HEK293T (cell line): ENCODE results near the gene ZXDC.

Source experiments
- CTCF ChIA-PET: fragments of 350-600 bp; formaldehyde crosslinking; extraction: SDS; loops from one replicate; lab custom pipeline; 2021; ENCODE audit warnings: antibody characterized with exemption, inconsistent platforms; lab: Yijun Ruan, JAX
- POLR2A ChIA-PET: fragments of 350-600 bp; formaldehyde crosslinking; extraction: SDS; loops from one replicate; lab custom pipeline; 2020; ENCODE audit warnings: antibody characterized with exemption, inconsistent platforms; lab: Yijun Ruan, JAX
- DNase-seq: peaks from one replicate; pipeline ENCODE4 v3.0.0; 2012; ENCODE audit warnings: mixed read lengths; ENCODE audit errors: extremely low spot score
- ARNT ChIP-seq: fragments of 450-650 bp; IDR thresholded peaks from 2 replicates; pipeline ENCODE4 v1.6.1; 2017; ENCODE audit warnings: mild to moderate bottlenecking
- BHLHE40 ChIP-seq: fragments of 450-650 bp; IDR thresholded peaks from 2 replicates; pipeline ENCODE4 v1.6.1; 2016; ENCODE audit warnings: mild to moderate bottlenecking, moderate library complexity, borderline replicate concordance
- CTBP1 ChIP-seq: fragments of 450-650 bp; IDR thresholded peaks from 2 replicates; pipeline ENCODE4 v1.6.1; 2016; ENCODE audit warnings: borderline replicate concordance
- ELF4 ChIP-seq: fragments of 450-650 bp; IDR thresholded peaks from 2 replicates; pipeline ENCODE4 v1.6.1; 2017; ENCODE audit warnings: antibody characterized with exemption
- FOXA1 ChIP-seq: fragments of 450-650 bp; IDR thresholded peaks from 2 replicates; pipeline ENCODE4 v1.6.1; 2016; ENCODE audit warnings: mild to moderate bottlenecking
- FOXK2 ChIP-seq: fragments of 450-650 bp; IDR thresholded peaks from 2 replicates; pipeline ENCODE4 v1.6.1; 2016; ENCODE audit warnings: mild to moderate bottlenecking
- FOXM1 ChIP-seq: fragments of 450-650 bp; IDR thresholded peaks from 2 replicates; pipeline ENCODE4 v1.6.1; 2017; ENCODE audit warnings: mild to moderate bottlenecking, borderline replicate concordance
- HDGF ChIP-seq: fragments of 450-650 bp; IDR thresholded peaks from 2 replicates; pipeline ENCODE4 v1.6.1; 2017; ENCODE audit warnings: antibody characterized with exemption, borderline replicate concordance
- L3MBTL2 ChIP-seq: fragments of 450-650 bp; conservative IDR thresholded peaks from 2 replicates; pipeline ENCODE4 v1.6.1; 2016; ENCODE audit warnings: mild to moderate bottlenecking
- LEF1 ChIP-seq: fragments of 450-650 bp; IDR thresholded peaks from 2 replicates; pipeline ENCODE4 v1.6.1; 2017; ENCODE audit warnings: mild to moderate bottlenecking, borderline replicate concordance
- NFRKB ChIP-seq: fragments of 450-650 bp; IDR thresholded peaks from 2 replicates; pipeline ENCODE4 v1.6.1; 2016; ENCODE audit warnings: mild to moderate bottlenecking, moderate library complexity
- SP1 ChIP-seq: fragments of 450-650 bp; IDR thresholded peaks from 2 replicates; pipeline ENCODE4 v1.6.1; 2017
- SUZ12 ChIP-seq: fragments of 450-650 bp; IDR thresholded peaks from 2 replicates; pipeline ENCODE4 v1.6.1; 2016; ENCODE audit warnings: mild to moderate bottlenecking
- TARDBP ChIP-seq: fragments of 450-650 bp; IDR thresholded peaks from 2 replicates; pipeline ENCODE4 v1.6.1; 2016
- ZNF384 ChIP-seq: fragments of 450-650 bp; IDR thresholded peaks from 2 replicates; pipeline ENCODE4 v1.6.1; 2016
- TF ChIP-seq, protein P1 (sequence below): fragments of 450-650 bp; IDR thresholded peaks from 2 replicates; pipeline ENCODE4 v1.6.1; 2016

The ZXDC gene

DNA sequence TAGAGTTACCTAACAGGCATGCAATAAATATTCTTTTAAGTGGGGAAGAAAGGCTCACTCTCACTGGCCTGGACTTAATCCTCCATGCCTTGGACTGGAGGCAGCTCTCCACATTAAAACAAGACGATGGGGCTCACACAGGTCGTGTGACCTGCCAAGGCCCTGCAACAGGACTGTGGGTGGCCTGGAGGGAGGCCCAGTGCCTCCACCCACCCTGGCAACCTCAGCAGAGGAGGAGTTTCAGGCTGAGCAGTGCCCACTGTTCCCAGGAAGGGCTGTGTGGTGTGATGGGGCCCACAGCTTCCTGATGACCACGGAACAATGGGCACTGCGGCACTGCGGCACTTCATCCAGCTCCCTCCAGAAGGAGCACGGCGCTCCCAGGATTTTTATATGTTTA lies 36.3 kb upstream of the ZXDC start:
- CTCF ChIA-PET, result interaction anchor here (2.1 kb wide), 1 partner anchor 11 kb away, joined by 6 read pairs; the partner anchor contains the start of gene CHST13
- POLR2A ChIA-PET, result no interaction called here

DNA sequence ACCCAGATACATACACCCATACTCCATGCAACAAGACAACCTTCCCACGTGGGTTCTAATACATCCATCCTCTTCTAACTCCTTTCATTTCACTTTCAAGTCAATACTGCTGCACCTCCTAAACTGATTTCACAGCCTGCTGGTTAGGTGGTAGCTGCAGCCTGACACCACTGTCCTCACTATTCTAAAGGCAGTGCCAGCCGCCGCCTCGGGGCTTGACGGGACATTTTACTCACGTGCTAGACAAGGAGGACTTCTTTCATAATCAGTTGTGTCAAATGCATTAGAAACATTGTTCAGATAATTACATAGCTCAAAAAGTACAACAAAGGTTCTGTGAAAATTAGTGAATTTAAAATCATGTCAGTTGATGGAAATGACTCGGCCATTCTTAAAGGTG lies 35.6 kb upstream of the ZXDC start:
- TF ChIP-seq LEF1, result no peak
- TF ChIP-seq SUZ12, result no peak
- TF ChIP-seq, protein P1, sequence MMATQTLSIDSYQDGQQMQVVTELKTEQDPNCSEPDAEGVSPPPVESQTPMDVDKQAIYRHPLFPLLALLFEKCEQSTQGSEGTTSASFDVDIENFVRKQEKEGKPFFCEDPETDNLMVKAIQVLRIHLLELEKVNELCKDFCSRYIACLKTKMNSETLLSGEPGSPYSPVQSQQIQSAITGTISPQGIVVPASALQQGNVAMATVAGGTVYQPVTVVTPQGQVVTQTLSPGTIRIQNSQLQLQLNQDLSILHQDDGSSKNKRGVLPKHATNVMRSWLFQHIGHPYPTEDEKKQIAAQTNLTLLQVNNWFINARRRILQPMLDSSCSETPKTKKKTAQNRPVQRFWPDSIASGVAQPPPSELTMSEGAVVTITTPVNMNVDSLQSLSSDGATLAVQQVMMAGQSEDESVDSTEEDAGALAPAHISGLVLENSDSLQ, result no peak
- TF ChIP-seq L3MBTL2, result no peak
- TF ChIP-seq FOXA1, result no peak
- TF ChIP-seq ARNT, result no peak
- TF ChIP-seq FOXM1, result no peak
- no peak for TF ChIP-seq SP1
- no peak for TF ChIP-seq ELF4
- no peak for TF ChIP-seq CTBP1
- no peak for TF ChIP-seq TARDBP
- TF ChIP-seq FOXK2, result no peak
- TF ChIP-seq HDGF, result no peak
- no peak for TF ChIP-seq NFRKB
- TF ChIP-seq ZNF384, result no peak
- no peak for DNase-seq
- ChIA-PET POLR2A (no interaction called here), CTCF (interaction anchor here (2.1 kb wide), 1 partner anchor 12 kb away, joined by 6 read pairs; the partner anchor contains the start of gene CHST13)

More for the DNA sequence above, 36.3 kb upstream of the ZXDC start:
- TF ChIP-seq CTBP1, result no peak
- TF ChIP-seq FOXM1, result no peak
- no peak for TF ChIP-seq SUZ12
- TF ChIP-seq, protein P1, result no peak
- TF ChIP-seq NFRKB, result no peak
- no peak for TF ChIP-seq BHLHE40
- TF ChIP-seq TARDBP, result no peak
- TF ChIP-seq L3MBTL2, result no peak
- no peak for TF ChIP-seq LEF1
- no peak for TF ChIP-seq ARNT
- no peak for TF ChIP-seq SP1
- no peak for TF ChIP-seq HDGF
- TF ChIP-seq ZNF384, result no peak
- no peak for TF ChIP-seq FOXK2
- no peak for TF ChIP-seq ELF4
- no peak for TF ChIP-seq FOXA1
- no peak for DNase-seq

DNA sequence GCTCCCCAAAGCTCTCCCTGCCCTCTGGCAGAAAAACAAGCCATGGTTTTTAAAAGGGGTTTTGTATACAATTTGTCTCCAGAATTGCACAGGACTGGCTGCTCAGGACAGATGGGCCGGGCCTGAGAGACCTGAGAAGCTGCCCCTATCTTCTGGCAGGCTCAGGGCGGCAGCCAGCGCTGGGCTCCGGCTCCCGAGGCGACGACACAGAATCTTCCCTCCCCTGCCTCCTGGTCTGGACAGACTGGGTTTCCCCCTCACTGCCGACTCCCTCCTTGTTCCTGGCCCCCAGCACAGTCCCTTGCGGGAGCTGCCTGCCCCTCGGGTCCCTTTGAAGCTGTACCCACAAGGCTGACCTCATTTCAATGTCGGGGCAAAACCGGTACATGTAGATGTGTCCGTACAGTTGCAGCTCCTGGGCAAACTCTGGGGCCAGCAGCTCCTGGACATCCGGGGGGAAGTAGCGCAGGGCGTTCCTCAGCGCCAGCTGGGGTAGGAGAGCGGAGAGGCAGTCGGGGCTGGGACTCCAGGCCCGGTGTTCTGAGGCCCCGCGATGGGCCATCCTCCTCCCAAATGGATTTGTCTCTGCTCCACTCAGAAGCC lies 34.7 kb upstream of the ZXDC start:
- CTCF ChIA-PET, result interaction anchor here (2.1 kb wide), 1 partner anchor 13 kb away, joined by 6 read pairs; the partner anchor contains the start of gene CHST13
- TF ChIP-seq FOXM1 (no peak), ARNT (no peak), NFRKB (no peak), LEF1 (no peak), SP1 (no peak), CTBP1 (no peak)
- POLR2A ChIA-PET, result no interaction called here
- no peak for DNase-seq

DNA sequence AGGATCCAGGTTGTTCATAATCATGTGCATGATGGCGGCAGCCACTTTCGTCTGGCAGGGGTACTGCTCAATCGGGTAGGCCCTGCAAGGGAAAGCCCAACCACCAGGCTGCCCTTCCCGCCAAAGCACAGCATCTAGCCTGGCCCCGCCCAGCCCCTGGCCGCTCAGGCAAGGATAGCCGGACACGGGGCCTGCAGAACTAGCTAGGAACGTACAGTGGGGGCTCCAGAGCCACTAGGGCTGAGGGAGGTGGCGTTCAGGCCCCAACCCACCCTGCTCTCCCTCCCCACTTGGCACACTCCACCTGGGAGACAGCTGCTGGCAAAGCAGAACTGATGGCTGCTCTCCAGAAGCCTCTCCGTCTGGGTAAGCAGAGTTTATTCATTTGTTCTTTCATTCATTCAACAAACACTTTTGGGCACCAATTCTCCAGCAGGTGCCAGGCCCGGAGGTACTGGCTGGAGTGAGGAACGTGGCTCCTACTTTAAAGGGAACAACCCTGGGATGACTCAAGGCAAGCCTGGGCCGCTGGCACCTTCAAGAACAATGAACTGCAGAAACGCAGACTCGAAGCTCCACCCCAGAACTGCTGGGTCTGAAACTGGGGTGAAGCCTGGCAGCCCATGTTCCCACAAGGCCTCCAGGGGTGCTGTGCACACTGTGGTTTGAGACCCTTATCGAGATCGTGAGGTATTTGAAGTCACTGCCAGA lies 34.1 kb upstream of the ZXDC start:
- TF ChIP-seq TARDBP, result no peak
- no peak for TF ChIP-seq FOXM1
- TF ChIP-seq SUZ12, result no peak
- no peak for TF ChIP-seq ZNF384
- TF ChIP-seq FOXK2, result no peak
- no peak for TF ChIP-seq NFRKB
- TF ChIP-seq HDGF, result no peak
- POLR2A ChIA-PET, result no interaction called here
- DNase-seq, result no peak
- CTCF ChIA-PET, result interaction anchor here (2.1 kb wide), 1 partner anchor 13 kb away, joined by 6 read pairs; the partner anchor contains the start of gene CHST13

DNA sequence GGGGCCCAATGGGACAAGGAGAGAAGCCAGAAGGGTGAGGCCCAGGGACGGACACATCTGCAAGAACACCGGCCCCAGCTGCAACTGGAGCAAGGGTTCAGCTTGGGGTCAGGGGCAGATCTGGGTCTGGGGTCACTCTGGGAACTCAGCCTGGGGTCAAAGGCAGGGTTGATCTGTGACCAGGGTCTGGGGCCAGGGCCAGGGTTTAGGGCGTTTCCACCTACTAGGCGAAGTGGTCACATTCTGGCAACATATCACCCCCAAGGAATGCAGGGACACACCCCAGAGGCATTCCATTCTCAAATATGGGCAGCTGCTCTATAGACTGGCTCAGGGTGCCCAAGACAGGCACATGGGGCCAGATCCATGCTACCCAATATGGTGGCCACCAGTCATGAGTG lies 32.9 kb upstream of the ZXDC start:
- TF ChIP-seq SUZ12 (no peak), ARNT (no peak), SP1 (no peak), FOXA1 (no peak), NFRKB (no peak), HDGF (no peak), BHLHE40 (no peak)
- TF ChIP-seq, protein P1, result no peak
- ChIA-PET CTCF (no interaction called here), POLR2A (no interaction called here)
- no peak for DNase-seq

DNA sequence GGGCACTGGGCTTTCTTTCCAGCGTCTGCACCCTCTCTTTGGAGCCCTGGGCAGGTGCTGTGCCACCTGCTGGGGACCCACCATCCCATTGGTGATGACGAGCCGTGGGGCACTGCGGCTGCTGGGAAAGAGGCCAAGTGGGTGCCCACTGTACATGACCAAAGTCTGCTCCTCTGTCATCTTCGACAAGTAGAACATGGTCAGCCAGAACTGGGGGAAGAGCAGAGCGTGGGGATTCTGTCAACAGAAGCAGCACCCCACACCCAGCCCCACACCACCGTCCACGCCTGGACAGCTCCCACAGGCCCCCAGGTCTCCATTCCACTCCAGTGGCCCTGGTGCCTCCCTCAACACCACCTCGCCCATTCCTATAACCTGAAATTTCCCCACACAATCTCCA lies 32.2 kb upstream of the ZXDC start:
- CTCF ChIA-PET, result no interaction called here
- POLR2A ChIA-PET, result no interaction called here
- DNase-seq, result no peak
- TF ChIP-seq FOXA1 (no peak), ZNF384 (no peak), FOXK2 (no peak), FOXM1 (no peak), CTBP1 (no peak), TARDBP (no peak)
